ENCODE results near the gene SLC39A11. TPM values are rescaled to one million over a fixed set of nuclear protein-coding genes. Genes with fewer than 3 reads are reported as not detected.

SLC39A11 gene
- polyA plus RNA-seq, 1 of the 3 experiments (the other 2 are of a cell fraction), result 23.5 TPM

DNA sequence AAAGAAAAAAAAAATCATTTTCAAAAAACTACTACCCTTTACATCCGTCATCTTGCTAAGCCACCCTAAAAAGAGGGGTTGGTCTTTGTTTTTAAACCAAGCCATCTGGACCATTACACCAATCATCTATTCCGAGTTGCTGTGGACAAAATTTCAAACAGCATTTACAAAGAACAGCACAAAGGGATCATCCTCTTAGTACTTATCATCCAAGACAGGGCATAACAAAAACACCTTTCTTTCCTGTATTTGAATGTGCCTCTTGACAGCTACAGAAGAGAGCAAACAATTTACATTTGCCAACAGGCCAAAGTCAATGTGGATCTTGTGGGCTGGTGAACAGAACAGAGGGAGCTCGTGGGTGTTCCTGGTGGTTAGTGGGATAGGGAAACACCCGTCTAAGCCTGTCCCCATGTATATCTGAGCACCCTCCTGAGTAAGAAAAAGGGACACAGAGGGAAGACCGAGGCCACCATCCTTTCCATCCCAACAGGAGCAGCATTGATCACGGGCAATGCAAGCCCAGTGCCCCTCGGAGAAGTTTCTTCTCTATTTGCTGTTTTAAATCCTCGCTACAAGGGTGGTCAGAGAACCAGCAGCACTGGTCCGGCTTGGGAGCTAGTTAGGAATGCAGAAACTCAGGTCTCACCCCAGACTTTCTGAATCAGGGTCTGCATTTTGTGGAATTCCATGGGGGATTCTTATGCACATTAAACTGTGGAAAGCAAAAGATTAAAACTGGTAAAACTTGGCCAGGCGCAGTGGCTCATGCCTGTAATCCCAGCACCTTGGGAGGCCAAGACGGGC, 1.9 kb downstream of the SLC39A11 start:
- Histone ChIP-seq H2AFZ (ENCODE audit: low read depth) (no peak overlapping the region), H3F3A (replicated peaks; ENCODE audit: insufficient read depth) (no peaks in the 10 kb centered on the region), H4K20me1 (ENCODE audit: insufficient read depth) (no peaks in the 10 kb centered on the region), H3K27me3 (ENCODE audit: insufficient read depth) (no peaks in the 10 kb centered on the region), H3K36me3 (replicated peaks in 1 of 2; ENCODE audit: control insufficient read depth in 1 of 2, insufficient read depth in 2 of 2, low read length in 1 of 2) (peaks cover 0 to 6% of the 10 kb centered on the region in 2 experiments), H3K9me3 (no peaks in the 10 kb centered on the region), H3K9ac (no peak overlapping the region), H3K9me2 (no peaks in the 10 kb centered on the region), H3K27ac (ENCODE audit: low read depth in 2 of 2, low read length in 1 of 2) (no peak overlapping the region), H3K4me3 (ENCODE audit: low read depth in 2 of 2, low read length in 1 of 2) (no peak overlapping the region), H3K4me2 (no peak overlapping the region), H3K79me2 (ENCODE audit: insufficient read depth) (0 out of 2 replicates have a peak, but pooled peaks cover 7% of the 10 kb centered on the region), H3K4me1 (ENCODE audit: control insufficient read depth in 1 of 2, insufficient read depth in 2 of 2, low read depth in 1 of 2, low read length in 1 of 2) (peaks cover 3 to 10% of the 10 kb centered on the region in 2 experiments; a peak in 2 of 4 replicates)
- TF ChIP-seq TAF1 (IDR thresholded peaks at IDR 0.05; ENCODE audit: borderline replicate concordance, low read depth, low read length) (no peak), FOSL2 (IDR thresholded peaks at IDR 0.05; ENCODE audit: borderline replicate concordance, low read depth) (no peak), NRF1 (IDR thresholded peaks at IDR 0.05; ENCODE audit: low read depth, low read length) (no peak)
- 90% methylated on average over 11 of the region's 11 CpGs for WGBS (ENCODE audit: low lambda C conversion rate)
- POLR2A ChIA-PET, result no interaction called here
- no peak for DNase-seq
- CTCF ChIA-PET, result interaction anchor here (0.8 to 3.2 kb wide), 5 partner anchors 22 to 365 kb away, joined by 3 to 8 read pairs (median 3); no protein-coding TSS in a partner anchor

DNA sequence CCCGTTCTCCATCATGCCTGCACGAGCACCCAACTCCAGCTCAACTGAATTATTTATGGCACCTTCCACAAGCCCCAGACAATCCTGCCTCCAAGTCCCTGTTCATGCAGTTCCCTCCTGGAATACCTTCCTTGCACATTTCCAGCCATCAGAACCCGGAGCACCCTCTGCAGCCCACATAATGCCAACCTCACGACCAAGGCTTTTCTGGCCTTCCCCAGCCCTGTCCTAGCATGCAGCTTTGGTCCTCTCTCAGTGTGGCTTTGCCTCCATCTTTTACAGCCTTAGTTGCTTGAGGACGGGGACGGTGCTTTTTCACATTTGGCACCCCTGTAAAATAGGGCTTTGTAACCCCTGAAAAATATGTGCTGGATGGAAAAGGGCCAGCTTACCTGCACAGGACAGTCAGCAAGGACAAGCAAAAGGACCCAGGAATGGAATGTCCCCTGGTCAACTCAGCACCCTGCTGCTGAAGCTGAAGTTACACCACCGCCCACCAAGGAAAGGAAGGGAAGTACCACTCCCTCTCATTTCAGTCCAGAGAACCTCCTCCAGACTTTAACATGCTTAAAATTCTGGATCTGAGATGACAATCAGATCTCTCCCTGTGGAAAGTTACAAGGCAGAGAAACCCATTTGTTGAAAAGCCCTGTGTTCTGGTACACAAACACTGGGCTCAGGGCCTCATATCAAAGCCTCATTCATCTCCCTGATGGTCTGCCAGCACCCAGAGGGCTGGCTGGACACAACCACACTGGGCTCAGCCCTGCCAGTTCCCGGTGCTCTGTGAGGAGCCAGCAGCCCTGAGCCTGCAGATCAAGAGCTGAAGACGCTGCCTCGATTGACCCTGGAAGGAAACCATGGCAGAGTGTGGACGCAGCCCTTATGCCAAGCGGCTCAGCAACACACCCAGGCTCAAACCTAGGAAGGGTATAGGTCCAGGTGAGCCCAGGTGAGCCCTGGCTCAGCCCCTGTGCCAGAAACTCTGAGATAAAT, 2.9 kb downstream of the SLC39A11 start:
- no peaks in the 10 kb centered on the region for H3K9me3 ChIP-seq
- H3K27me3 ChIP-seq (ENCODE audit: insufficient read depth), result no peaks in the 10 kb centered on the region
- no peak overlapping the region for H3K4me3 ChIP-seq (ENCODE audit: low read depth in 2 of 2, low read length in 1 of 2)
- 96% methylated on average over 12 of the region's 12 CpGs for WGBS (ENCODE audit: low lambda C conversion rate)
- H3K4me1 ChIP-seq (ENCODE audit: control insufficient read depth in 1 of 2, insufficient read depth in 2 of 2, low read depth in 1 of 2, low read length in 1 of 2), result peaks cover 3 to 10% of the 10 kb centered on the region in 2 experiments; a peak in 2 of 4 replicates
- POLR2A ChIA-PET, result no interaction called here
- no peaks in the 10 kb centered on the region for H3F3A ChIP-seq (replicated peaks; ENCODE audit: insufficient read depth)
- no peaks in the 10 kb centered on the region for H4K20me1 ChIP-seq (ENCODE audit: insufficient read depth)
- H3K9me2 ChIP-seq, result no peaks in the 10 kb centered on the region
- no peak for DNase-seq
- 0 out of 2 replicates have a peak overlapping the region, but pooled peaks have one; percentile 1 for H3K4me2 ChIP-seq
- no peak overlapping the region for H3K9ac ChIP-seq
- H2AFZ ChIP-seq (ENCODE audit: low read depth), result no peak overlapping the region
- CTCF ChIA-PET, result interaction anchor here (0.8 to 2.7 kb wide), 2 partner anchors 67 to 364 kb away, joined by 3 to 7 read pairs; no protein-coding TSS in a partner anchor
- no peak overlapping the region for H3K27ac ChIP-seq (ENCODE audit: low read depth in 2 of 2, low read length in 1 of 2)
- peaks cover 2 to 6% of the 10 kb centered on the region in 2 experiments for H3K36me3 ChIP-seq (replicated peaks in 1 of 2; ENCODE audit: control insufficient read depth in 1 of 2, insufficient read depth in 2 of 2, low read length in 1 of 2)
- 0 out of 2 replicates have a peak, but pooled peaks cover 7% of the 10 kb centered on the region for H3K79me2 ChIP-seq (ENCODE audit: insufficient read depth)
- no peak for TF ChIP-seq FOXM1 (IDR thresholded peaks at IDR 0.05; ENCODE audit: low read depth)
- no peak for TF ChIP-seq EP300 (IDR thresholded peaks at IDR 0.05; ENCODE audit: borderline replicate concordance in 1 of 2, low read depth in 1 of 2, low read length in 1 of 2)
- TF ChIP-seq, protein P1, sequence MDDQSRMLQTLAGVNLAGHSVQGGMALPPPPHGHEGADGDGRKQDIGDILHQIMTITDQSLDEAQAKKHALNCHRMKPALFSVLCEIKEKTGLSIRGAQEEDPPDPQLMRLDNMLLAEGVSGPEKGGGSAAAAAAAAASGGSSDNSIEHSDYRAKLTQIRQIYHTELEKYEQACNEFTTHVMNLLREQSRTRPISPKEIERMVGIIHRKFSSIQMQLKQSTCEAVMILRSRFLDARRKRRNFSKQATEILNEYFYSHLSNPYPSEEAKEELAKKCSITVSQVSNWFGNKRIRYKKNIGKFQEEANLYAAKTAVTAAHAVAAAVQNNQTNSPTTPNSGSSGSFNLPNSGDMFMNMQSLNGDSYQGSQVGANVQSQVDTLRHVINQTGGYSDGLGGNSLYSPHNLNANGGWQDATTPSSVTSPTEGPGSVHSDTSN (IDR thresholded peaks at IDR 0.05), result no peak
- TF ChIP-seq ELF1 (IDR thresholded peaks at IDR 0.05), result no peak
- TF ChIP-seq SMC3 (IDR thresholded peaks at IDR 0.05; ENCODE audit: low read depth, low read length), result no peak
- TF ChIP-seq FOSL2 (IDR thresholded peaks at IDR 0.05; ENCODE audit: borderline replicate concordance, low read depth), result no peak
- TF ChIP-seq, protein P2, sequence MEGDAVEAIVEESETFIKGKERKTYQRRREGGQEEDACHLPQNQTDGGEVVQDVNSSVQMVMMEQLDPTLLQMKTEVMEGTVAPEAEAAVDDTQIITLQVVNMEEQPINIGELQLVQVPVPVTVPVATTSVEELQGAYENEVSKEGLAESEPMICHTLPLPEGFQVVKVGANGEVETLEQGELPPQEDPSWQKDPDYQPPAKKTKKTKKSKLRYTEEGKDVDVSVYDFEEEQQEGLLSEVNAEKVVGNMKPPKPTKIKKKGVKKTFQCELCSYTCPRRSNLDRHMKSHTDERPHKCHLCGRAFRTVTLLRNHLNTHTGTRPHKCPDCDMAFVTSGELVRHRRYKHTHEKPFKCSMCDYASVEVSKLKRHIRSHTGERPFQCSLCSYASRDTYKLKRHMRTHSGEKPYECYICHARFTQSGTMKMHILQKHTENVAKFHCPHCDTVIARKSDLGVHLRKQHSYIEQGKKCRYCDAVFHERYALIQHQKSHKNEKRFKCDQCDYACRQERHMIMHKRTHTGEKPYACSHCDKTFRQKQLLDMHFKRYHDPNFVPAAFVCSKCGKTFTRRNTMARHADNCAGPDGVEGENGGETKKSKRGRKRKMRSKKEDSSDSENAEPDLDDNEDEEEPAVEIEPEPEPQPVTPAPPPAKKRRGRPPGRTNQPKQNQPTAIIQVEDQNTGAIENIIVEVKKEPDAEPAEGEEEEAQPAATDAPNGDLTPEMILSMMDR (IDR thresholded peaks at IDR 0.05), result no peak
- TF ChIP-seq YY1 (IDR thresholded peaks at IDR 0.05; ENCODE audit: low read depth), result no peak
- TF ChIP-seq, protein P3, sequence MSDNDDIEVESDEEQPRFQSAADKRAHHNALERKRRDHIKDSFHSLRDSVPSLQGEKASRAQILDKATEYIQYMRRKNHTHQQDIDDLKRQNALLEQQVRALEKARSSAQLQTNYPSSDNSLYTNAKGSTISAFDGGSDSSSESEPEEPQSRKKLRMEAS (IDR thresholded peaks at IDR 0.05; ENCODE audit: low read depth), result no peak
- no peak for TF ChIP-seq CHD2 (IDR thresholded peaks at IDR 0.05; ENCODE audit: low read length, partially characterized antibody)
- TF ChIP-seq GABPA (IDR thresholded peaks at IDR 0.05; ENCODE audit: low read depth), result no peak
- no peak for TF ChIP-seq RCOR1 (IDR thresholded peaks at IDR 0.05; ENCODE audit: low read length)
- TF ChIP-seq, protein P4, sequence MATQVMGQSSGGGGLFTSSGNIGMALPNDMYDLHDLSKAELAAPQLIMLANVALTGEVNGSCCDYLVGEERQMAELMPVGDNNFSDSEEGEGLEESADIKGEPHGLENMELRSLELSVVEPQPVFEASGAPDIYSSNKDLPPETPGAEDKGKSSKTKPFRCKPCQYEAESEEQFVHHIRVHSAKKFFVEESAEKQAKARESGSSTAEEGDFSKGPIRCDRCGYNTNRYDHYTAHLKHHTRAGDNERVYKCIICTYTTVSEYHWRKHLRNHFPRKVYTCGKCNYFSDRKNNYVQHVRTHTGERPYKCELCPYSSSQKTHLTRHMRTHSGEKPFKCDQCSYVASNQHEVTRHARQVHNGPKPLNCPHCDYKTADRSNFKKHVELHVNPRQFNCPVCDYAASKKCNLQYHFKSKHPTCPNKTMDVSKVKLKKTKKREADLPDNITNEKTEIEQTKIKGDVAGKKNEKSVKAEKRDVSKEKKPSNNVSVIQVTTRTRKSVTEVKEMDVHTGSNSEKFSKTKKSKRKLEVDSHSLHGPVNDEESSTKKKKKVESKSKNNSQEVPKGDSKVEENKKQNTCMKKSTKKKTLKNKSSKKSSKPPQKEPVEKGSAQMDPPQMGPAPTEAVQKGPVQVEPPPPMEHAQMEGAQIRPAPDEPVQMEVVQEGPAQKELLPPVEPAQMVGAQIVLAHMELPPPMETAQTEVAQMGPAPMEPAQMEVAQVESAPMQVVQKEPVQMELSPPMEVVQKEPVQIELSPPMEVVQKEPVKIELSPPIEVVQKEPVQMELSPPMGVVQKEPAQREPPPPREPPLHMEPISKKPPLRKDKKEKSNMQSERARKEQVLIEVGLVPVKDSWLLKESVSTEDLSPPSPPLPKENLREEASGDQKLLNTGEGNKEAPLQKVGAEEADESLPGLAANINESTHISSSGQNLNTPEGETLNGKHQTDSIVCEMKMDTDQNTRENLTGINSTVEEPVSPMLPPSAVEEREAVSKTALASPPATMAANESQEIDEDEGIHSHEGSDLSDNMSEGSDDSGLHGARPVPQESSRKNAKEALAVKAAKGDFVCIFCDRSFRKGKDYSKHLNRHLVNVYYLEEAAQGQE (IDR thresholded peaks at IDR 0.05; ENCODE audit: low read depth, low read length), result no peak
- TF ChIP-seq MXI1 (IDR thresholded peaks at IDR 0.05; ENCODE audit: low read depth, low read length), result no peak
- TF ChIP-seq SIN3A (IDR thresholded peaks at IDR 0.05; ENCODE audit: borderline replicate concordance, low read depth, low read length), result no peak
